HL-60/S4 (cell line): ENCODE results near the gene THAP3.

Experiments used
- in situ Hi-C: fragments of 300-500 bp; cut with MboI; formaldehyde crosslinking; loops from 2 replicates; pipeline ENCODE4 v1.14.3; 2022; ENCODE audit warnings: low sequenced_read_pairs

Gene THAP3, protein sequence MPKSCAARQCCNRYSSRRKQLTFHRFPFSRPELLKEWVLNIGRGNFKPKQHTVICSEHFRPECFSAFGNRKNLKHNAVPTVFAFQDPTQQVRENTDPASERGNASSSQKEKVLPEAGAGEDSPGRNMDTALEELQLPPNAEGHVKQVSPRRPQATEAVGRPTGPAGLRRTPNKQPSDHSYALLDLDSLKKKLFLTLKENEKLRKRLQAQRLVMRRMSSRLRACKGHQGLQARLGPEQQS

DNA sequence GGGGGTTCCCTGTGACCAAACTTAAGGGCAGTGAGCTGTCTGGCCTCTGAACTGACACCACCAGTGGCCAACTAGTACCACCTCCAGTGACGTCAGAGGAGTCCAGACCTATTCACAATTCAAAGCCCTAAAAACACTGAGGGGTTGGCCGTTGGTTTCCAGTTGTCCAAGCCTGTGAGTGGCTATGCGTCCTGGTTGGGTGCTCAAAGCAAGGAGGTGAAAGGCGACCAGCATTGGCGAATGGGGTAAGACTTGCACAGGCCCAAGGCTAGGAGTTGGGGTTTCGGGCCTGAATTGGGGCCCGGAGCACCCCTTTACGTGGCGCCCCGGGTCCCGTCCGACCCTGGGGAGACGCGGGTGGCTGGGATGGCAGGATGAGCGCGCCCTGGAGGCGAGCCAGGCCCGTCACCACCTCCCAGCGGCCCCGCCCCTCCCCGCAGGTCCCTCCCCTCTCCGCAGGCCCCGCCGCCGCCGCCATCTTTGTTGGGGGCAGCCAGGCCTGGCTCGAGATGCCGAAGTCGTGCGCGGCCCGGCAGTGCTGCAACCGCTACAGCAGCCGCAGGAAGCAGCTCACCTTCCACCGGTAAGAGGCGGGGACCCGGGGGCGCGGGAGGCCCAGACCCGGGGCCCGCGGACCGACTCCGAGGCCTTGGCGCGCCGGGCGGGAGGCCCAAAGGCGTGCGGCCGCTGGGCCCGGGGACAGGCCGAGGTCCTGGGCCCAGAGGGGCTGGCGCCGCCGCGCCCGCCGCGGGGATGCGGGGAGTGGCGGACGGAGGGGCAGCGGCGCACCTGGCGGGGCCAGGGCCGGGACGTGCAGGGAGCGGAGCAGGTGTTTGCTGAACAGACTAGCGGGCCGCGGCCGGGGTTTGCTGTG is at the start of gene THAP3:
Gene THAP3, plus strand, starts transcription at position 159 of the 874 bp plus-strand sequence. Its CDS starts 351 bp downstream, at position 510.
- in situ Hi-C loops: no loop called here

DNA sequence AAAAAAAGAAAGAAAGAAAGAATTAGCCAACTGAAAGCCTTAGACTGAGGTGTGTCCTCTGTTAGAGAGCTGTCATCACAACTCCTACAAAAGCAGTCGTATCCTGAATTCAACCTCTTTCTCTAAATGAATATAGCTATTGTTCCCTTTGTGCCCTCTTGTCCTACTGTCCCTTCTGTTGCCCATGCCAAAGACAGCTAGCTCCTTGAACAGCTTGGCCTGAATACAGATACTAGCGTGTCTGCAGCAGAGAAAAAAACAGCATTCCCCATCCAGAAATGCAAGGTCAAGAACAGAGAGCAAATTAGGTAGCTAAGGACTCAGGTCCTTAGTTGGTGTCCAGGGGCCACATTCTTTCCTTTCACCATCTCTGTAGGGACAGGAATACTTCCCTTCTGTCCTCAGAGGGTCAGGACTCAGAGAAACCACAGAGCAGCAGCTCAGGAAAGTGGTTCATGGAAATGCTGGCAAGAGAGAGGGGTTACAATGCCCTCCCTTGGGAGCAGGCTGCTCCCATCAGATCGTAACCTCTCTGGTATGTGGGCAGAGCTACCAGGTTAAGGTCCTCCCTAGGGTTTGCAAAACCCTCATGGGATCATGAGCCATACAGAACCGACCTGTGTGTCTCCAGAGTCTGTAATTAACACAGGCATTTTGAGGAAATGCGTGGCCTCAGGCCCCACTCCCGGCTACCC is 46.7 kb upstream of the THAP3 start:
- in situ Hi-C loops: no loop called here

DNA sequence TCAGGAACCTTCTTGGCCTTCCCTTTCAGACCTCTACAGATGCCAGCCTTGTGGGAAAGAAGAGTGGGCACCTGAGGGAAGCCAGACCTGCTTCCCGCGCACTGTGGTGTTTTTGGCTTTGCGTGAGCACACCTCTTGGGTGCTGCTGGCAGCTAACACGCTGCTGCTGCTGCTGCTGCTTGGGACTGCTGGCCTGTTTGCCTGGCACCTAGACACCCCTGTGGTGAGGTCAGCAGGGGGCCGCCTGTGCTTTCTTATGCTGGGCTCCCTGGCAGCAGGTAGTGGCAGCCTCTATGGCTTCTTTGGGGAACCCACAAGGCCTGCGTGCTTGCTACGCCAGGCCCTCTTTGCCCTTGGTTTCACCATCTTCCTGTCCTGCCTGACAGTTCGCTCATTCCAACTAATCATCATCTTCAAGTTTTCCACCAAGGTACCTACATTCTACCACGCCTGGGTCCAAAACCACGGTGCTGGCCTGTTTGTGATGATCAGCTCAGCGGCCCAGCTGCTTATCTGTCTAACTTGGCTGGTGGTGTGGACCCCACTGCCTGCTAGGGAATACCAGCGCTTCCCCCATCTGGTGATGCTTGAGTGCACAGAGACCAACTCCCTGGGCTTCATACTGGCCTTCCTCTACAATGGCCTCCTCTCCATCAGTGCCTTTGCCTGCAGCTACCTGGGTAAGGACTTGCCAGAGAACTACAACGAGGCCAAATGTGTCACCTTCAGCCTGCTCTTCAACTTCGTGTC is 45.9 kb upstream of the THAP3 start:
- in situ Hi-C loops: no loop called here

DNA sequence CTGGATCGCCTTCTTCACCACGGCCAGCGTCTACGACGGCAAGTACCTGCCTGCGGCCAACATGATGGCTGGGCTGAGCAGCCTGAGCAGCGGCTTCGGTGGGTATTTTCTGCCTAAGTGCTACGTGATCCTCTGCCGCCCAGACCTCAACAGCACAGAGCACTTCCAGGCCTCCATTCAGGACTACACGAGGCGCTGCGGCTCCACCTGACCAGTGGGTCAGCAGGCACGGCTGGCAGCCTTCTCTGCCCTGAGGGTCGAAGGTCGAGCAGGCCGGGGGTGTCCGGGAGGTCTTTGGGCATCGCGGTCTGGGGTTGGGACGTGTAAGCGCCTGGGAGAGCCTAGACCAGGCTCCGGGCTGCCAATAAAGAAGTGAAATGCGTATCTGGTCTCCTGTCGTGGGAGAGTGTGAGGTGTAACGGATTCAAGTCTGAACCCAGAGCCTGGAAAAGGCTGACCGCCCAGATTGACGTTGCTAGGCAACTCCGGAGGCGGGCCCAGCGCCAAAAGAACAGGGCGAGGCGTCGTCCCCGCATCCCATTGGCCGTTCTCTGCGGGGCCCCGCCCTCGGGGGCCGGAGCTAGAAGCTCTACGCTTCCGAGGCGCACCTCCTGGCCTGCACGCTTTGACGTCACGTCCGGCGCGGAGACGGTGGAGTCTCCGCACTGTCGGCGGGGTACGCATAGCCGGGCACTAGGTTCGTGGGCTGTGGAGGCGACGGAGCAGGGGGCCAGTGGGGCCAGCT is 45.1 kb upstream of the THAP3 start, which contains the start of gene ZBTB48:
Gene ZBTB48, plus strand, starts transcription at position 621 of the 745 bp plus-strand sequence. CDS start 616 bp downstream, outside the sequence.
- in situ Hi-C loops: no loop called here

DNA sequence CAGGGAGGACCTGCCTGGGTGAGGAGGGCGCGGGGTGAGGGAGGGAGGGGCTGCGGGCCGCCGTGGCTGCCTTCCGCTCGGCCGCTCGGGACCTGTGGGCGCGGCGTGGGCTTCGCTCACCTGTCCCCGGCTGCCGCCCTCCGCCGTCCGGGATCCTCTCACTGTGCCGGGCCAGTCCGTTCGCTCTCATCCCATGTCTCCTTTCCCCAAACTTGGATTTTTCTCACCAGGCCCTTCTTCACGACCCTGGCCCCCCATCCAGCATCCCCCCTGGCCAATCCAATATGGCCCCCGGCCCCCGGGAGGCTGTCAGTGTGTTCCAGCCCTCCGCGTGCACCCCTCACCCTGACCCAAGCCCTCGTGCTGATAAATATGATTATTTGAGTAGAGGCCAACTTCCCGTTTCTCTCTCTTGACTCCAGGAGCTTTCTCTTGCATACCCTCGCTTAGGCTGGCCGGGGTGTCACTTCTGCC is 44.5 kb upstream of the THAP3 start:
- in situ Hi-C loops: no loop called here

DNA sequence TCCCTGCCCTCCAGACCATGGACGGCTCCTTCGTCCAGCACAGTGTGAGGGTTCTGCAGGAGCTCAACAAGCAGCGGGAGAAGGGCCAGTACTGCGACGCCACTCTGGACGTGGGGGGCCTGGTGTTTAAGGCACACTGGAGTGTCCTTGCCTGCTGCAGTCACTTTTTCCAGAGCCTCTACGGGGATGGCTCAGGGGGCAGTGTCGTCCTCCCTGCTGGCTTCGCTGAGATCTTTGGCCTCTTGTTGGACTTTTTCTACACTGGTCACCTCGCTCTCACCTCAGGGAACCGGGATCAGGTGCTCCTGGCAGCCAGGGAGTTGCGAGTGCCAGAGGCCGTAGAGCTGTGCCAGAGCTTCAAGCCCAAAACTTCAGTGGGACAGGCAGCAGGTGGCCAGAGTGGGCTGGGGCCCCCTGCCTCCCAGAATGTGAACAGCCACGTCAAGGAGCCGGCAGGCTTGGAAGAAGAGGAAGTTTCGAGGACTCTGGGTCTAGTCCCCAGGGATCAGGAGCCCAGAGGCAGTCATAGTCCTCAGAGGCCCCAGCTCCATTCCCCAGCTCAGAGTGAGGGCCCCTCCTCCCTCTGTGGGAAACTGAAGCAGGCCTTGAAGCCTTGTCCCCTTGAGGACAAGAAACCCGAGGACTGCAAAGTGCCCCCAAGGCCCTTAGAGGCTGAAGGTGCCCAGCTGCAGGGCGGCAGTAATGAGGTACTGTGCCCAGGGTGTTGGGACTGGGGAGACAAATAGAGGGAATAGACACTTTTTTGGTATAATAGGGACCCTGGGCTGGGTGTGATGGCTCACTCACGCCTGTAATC is 43.9 kb upstream of the THAP3 start:
- in situ Hi-C loops: no loop called here

DNA sequence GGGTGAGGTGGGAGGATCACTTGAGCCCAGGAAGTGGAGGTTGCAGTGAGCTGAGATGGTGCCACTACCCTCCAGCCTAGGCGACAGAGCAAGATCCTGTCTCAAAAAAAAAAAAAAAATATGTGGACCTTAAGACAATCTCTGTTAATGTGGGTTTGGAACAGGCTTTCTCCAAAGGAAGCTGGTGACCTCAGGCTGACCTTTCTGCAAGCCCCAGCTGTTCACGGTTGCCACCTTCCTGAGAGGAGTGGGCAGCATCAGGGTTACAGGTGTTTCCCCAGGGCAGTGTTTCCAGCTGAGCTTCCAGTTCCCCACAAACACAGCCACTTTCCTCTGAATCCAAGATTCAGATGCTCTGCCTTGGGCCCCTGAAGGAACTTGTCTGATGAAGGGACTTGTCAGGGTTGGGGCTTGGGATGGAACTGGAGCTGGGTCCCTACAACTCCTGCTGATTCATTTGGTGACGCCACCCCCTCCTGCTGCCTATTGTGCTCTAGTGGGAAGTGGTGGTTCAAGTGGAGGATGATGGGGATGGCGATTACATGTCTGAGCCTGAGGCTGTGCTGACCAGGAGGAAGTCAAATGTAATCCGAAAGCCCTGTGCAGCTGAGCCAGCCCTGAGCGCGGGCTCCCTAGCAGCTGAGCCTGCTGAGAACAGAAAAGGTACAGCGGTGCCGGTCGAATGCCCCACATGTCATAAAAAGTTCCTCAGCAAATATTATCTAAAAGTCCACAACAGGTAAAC is 42.9 kb upstream of the THAP3 start:
- in situ Hi-C loops: no loop called here

DNA sequence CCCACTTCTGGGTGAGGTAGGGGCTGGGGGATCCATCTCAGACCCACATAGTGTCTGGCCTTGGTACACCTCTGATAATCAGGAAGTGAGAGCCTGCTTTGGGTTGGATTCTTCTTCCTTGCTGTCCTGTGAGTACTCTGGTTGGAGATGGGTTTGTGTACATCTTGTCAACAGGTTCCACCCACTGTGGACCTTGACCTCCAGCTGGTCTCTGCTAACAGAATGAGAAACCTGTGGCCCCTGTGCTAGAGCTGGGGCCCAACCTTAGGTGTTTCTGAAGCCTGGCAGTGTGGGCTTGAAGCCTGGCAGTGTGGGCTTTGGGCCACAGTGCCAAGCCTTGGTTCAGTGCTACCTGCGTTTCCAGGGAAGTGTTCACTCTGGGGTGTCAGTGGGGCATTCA is 42.3 kb upstream of the THAP3 start:
- in situ Hi-C loops: no loop called here

DNA sequence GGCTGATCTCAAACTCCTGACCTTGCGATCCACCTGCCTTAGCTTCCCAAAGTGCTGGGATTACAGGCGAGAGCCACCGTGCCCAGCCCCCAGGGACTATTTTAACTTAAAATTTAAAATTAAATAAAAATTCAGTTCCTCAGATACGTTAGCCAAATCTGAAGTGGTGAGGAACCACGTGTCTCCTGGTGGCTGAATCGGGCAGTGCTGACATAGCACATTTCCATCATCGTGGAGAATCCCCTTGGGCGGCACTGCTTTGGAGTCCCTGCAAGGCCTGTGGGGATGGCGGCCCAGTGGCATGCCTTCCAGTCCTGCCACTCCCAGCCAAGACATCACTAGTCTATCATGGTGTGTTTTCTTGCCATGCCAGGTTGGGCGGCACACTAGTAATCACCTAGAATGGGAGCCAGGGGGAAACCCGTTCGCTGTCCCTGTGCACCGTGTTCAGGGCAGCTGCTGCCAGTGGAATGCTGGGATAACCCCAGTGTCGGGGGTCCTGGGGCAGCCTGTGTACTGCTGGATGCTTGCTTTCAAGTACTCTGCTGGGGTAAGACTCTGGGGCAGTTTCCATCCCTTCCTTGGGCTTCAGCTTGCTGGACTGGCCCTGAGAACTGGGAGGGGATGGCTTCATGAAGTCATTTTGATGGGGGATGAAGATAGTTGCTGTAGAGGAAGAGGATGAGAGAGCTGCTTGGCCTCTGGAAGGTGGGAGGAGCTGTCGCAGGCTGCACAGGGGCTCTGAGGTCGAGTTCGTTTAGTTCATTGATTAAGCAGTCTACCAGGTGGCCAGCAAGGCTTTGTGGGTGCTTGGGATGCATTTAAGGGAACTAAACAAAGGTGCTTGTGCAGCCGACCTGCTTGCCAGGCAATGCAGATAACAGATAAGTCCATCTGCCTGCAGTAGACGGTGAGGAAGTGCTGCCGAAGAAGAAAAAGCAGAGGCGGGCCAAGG is 40.3 kb upstream of the THAP3 start:
- in situ Hi-C loops: no loop called here

DNA sequence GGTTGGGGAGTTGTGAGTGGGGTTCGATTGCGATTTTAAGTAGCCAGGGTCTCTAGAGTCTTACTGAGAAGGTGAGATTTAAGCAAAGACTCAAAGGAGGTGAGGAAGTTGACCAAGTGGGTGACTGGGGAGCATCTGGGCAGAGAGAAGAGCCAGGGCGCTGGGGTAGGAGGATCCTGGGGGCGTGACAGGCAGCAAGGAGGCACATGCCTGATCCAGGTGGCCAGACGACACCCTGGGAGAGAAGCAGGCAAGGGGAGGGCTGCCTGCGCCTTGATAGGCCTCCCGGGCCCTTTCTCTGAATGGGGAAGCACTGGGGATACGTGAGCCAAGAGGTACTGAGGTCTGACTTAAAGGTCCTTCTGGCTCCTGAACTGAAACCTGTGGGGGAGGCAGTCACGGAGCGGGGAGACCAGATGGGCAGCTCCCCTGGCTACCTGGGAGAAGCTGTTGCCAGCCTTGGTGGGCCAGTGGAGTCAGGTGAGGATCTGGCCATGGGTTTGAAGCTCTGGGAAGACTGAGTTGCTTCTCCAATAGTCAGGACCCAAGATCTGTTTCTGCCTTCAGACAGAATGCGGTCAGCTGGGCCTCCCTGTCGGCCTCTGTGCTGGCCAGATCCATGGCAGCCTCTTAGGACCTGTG is 39.5 kb upstream of the THAP3 start:
- in situ Hi-C loops: no loop called here

DNA sequence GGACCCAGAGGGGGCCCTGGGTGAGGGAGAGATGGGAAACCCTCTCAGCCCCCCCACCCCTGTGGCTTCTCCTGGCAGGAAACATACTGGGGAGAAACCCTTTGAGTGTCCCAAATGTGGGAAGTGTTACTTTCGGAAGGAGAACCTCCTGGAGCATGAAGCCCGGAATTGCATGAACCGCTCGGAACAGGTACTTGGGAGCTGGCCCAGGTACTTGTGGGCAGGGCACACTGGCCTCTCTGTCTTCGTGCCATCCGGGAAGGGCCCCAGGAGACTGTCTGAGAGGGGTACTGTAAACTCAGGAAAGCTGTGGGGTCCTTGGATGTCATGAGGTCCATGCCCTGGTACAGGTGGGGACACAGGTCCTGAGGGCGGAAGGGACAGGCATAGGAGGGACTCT is 38.8 kb upstream of the THAP3 start:
- in situ Hi-C loops: no loop called here

DNA sequence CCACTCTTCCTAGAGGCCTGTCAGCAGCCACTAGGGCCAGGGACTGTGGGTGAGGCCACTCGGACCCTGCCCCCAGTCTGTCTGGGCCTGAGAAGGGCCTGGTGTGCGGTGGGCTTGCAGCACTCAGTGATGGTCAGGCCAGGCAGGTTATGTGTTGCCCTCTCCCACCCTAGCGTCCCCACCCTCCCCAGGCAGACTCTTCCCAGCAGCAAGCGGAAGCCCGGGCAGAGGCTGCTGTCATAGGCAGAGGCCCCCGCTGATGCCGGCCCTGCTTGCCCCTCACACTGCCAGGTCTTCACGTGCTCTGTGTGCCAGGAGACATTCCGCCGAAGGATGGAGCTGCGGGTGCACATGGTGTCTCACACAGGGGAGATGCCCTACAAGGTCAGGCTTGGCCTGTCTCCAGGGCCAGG is 38.3 kb upstream of the THAP3 start:
- in situ Hi-C loops: no loop called here

DNA sequence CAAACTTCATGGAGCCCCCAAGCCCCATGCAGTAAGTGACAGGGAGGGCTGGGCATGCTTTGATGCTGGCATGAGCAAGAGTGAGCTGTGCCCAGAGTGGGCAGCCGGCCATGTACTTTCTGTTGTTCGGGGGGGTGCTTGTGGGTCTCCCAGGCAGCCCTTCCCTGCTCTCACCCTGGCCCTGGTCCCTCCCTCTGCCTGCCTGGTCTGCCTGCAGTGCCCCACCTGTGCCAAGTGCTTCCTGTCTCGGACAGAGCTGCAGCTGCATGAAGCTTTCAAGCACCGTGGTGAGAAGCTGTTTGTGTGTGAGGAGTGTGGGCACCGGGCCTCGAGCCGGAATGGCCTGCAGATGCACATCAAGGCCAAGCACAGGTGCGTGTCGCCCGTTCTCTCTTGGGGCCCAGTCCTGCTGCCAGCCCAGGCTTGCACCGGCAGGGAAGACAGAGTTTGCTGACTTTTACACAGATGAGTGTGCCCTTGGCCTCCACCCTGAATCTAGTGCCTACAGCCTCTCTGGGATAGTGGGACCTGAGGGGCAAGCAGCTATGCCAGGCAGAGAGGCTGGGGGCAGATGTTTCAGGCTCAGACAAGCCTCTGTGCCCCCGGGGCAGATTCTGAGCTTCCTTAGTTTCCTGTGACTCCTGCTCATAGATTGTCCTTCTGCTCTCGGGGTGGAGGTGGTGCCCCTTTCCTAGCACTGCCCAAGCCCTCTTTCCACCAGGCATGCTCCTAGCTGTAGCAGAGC is 37.2 kb upstream of the THAP3 start:
- in situ Hi-C loops: no loop called here

DNA sequence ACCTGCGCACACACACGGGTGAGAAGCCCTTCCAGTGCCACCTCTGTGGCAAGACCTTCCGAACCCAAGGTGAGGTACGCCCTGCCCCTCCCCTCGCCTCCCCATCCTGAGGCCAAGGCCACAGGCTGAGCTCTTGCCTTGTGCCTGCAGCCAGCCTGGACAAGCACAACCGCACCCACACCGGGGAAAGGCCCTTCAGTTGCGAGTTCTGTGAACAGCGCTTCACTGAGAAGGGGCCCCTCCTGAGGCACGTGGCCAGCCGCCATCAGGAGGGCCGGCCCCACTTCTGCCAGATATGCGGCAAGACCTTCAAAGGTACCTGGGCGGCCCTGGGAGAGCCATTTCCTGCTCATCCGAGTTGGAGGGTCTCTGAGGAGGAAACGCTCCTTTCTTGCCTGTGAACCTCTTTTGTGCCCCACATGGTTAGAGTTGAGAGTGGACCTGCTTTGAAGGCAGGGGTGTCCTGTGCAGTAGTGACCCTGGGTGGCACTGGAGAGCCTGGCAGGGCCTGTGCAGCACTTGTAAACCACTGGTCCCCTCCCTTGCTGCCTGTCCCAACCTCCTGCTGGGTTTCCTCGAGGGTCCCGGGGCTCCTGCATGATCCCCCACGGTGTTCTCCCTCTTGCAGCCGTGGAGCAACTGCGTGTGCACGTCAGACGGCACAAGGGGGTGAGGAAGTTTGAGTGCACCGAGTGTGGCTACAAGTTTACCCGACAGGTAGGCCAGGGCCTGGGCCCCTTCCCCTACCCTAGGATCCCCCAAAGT is 36.4 kb upstream of the THAP3 start:
- in situ Hi-C loops: no loop called here

DNA sequence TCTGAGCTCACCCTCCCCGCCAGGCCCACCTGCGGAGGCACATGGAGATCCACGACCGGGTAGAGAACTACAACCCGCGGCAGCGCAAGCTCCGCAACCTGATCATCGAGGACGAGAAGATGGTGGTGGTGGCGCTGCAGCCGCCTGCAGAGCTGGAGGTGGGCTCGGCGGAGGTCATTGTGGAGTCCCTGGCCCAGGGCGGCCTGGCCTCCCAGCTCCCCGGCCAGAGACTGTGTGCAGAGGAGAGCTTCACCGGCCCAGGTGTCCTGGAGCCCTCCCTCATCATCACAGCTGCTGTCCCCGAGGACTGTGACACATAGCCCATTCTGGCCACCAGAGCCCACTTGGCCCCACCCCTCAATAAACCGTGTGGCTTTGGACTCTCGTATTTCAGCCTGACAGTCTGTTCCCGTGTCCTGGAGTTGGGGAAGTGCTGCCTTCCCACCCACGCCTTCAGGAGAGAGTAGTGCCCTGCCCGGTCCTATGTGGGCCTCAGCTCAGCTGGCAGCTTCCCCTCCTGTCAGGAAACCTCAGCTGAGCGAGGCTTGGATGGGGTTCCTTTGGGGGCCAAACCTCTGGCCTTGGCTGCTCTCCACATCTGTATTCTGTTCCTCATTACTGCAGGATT is 35.7 kb upstream of the THAP3 start:
- in situ Hi-C loops: no loop called here
